Islet of Langerhans (tissue), 1 donor: ENCODE results near the gene UGT1A8.
"Not testable (repeated sequence)": the region's sequence is repeated elsewhere in the genome, so short reads cannot be mapped to it uniquely, and the experiment has no call there.

ENCODE experiments used
- FAIRE-seq: peaks from one replicate; lab custom pipeline; 2011; peaks lifted over from hg19 to GRCh38; lab: Jason Lieb, UNC

Gene UGT1A8

GRCh38 chr2:233643128-233643527 lies 25.7 kb downstream of the UGT1A8 start:
- no peak for FAIRE-seq

- FAIRE-seq = not testable (repeated sequence)
These were observed 28.6 kb downstream of the UGT1A8 start for GRCh38 chr2:233646033-233646432.

GRCh38 chr2:233650981-233651380 lies 33.5 kb downstream of the UGT1A8 start:
- no peak for FAIRE-seq

- no peak for FAIRE-seq
These were observed 34.0 kb downstream of the UGT1A8 start for GRCh38 chr2:233651430-233651829.

GRCh38 chr2:233654501-233654900 lies 37.1 kb downstream of the UGT1A8 start:
- no peak for FAIRE-seq

- no peak for FAIRE-seq
These were observed 37.6 kb downstream of the UGT1A8 start for GRCh38 chr2:233655043-233655442.

GRCh38 chr2:233655943-233656342 lies 38.5 kb downstream of the UGT1A8 start:
- not testable (repeated sequence) for FAIRE-seq

- FAIRE-seq = no peak
These were observed 39.0 kb downstream of the UGT1A8 start for GRCh38 chr2:233656443-233656842.

GRCh38 chr2:233658610-233659009 lies 41.2 kb downstream of the UGT1A8 start:
- no peak for FAIRE-seq

- no peak for FAIRE-seq
These were observed 46.5 kb downstream of the UGT1A8 start for GRCh38 chr2:233663911-233664310.

GRCh38 chr2:233668605-233669260 lies 51.3 kb downstream of the UGT1A8 start:
- no peak for FAIRE-seq

GRCh38 chr2:233671290-233672161 lies 54.1 kb downstream of the UGT1A8 start, which contains the start of gene UGT1A9:
Gene UGT1A9 (plus strand): TSS chr2:233671898. CDS start chr2:233671935, 37 bp downstream.
- FAIRE-seq = no peak

GRCh38 chr2:233672886-233673285 lies 55.5 kb downstream of the UGT1A8 start:
- FAIRE-seq = no peak

- no peak for FAIRE-seq
These were observed 56.5 kb downstream of the UGT1A8 start for GRCh38 chr2:233673896-233674295.

- no peak for FAIRE-seq
These were observed 56.9 kb downstream of the UGT1A8 start for GRCh38 chr2:233674314-233674713.

- no peak for FAIRE-seq
These were observed 57.6 kb downstream of the UGT1A8 start for GRCh38 chr2:233674995-233675394.

GRCh38 chr2:233676046-233676445 lies 58.6 kb downstream of the UGT1A8 start:
- no peak for FAIRE-seq

GRCh38 chr2:233679196-233679595 lies 61.8 kb downstream of the UGT1A8 start:
- no peak for FAIRE-seq

GRCh38 chr2:233680361-233681045 lies 63.1 kb downstream of the UGT1A8 start:
- no peak for FAIRE-seq

- FAIRE-seq = no peak
These were observed 64.2 kb downstream of the UGT1A8 start, which contains the start of gene UGT1A7 for GRCh38 chr2:233681521-233682099. Gene UGT1A7 (plus strand): TSS chr2:233681901. CDS start chr2:233681938, 37 bp downstream.

- FAIRE-seq = no peak
These were observed 67.2 kb downstream of the UGT1A8 start for GRCh38 chr2:233684640-233685039.

GRCh38 chr2:233686928-233687327 lies 69.5 kb downstream of the UGT1A8 start:
- FAIRE-seq = no peak
